H1 (cell line): ENCODE results near the gene TMC3. TPM values are rescaled to one million over a fixed set of nuclear protein-coding genes. Genes with fewer than 3 reads are reported as not detected.

Experiments
- GTF2F1 ChIP-seq: IDR thresholded peaks from 2 replicates; pipeline ENCODE4 v1.6.1; 2012; ENCODE audit warnings: low read depth, low read length, improper control_type of control experiment, borderline replicate concordance
- POU5F1 ChIP-seq: IDR thresholded peaks from 2 replicates; pipeline ENCODE4 v1.6.1; 2011; ENCODE audit warnings: low read depth, mild to moderate bottlenecking, low read length, moderate library complexity
- SAP30 ChIP-seq: fragments of 300-600 bp; sonication (generic); IDR thresholded peaks from 2 replicates; pipeline ENCODE4 v1.7.1; 2012; ENCODE audit warnings: low read length, moderate library complexity, mild to moderate bottlenecking, inconsistent platforms; ENCODE audit not compliant: insufficient read depth, insufficient replicate concordance
- SIN3A ChIP-seq, 2 experiments: IDR thresholded peaks in 1 of 2; conservative IDR thresholded peaks in 1 of 2; 2 replicates each; pipeline ENCODE4 v1.6.1; 2011 to 2012; ENCODE audit warnings: low read length in 2 of 2, improper control_type of control experiment in 1 of 2, low read depth in 1 of 2, mild to moderate bottlenecking in 1 of 2
- SP4 ChIP-seq: IDR thresholded peaks from 2 replicates; pipeline ENCODE4 v1.6.1; 2012; ENCODE audit warnings: low read length, inconsistent platforms
- TAF7 ChIP-seq: optimal IDR thresholded peaks from 2 replicates; pipeline ENCODE3; 2011; ENCODE audit warnings: low read depth, mild to moderate bottlenecking, inconsistent platforms, low read length, moderate library complexity, borderline replicate concordance
- TBP ChIP-seq: IDR thresholded peaks from 2 replicates; pipeline ENCODE4 v1.6.1; 2011; ENCODE audit warnings: low read depth, low read length, improper control_type of control experiment
- ZNF274 ChIP-seq: IDR thresholded peaks from 2 replicates; pipeline ENCODE4 v1.7.0; 2012; ENCODE audit warnings: low read length, borderline replicate concordance; ENCODE audit errors: extremely low read depth
- polyA plus RNA-seq, 7 experiments: library from polyadenylated mRNA; depleted of rRNA in 3 of 7; stranded (reverse) in 5 of 7; unstranded in 2 of 7; fragments of >200 nt in 5 of 7; fragments of 200-250 nt in 2 of 7; gene quantifications; 1 replicate in 5 of 7; 2 replicates in 1 of 7; 4 replicates in 1 of 7; pipeline versions ENCODE4 v1.2.1 to v1.2.3, GENCODE V29; 2011 to 2013; ENCODE audit warnings: missing spikeins in 2 of 7, mixed read lengths in 2 of 7
- total RNA-seq: library from RNA; stranded (reverse); fragmentation: NEBNext Ultra II Directional; extraction: Animal tissue kit (Norgen Biotek cat#: 25700); gene quantifications from 2 replicates; pipeline ENCODE4 v1.2.1, GENCODE V29; 2021

TMC3 gene
- total and polyA plus RNA-seq, 2 of the 8 experiments (the other 6 are each of a cell fraction or from before 2014, with no cell fraction given), result not detected

DNA sequence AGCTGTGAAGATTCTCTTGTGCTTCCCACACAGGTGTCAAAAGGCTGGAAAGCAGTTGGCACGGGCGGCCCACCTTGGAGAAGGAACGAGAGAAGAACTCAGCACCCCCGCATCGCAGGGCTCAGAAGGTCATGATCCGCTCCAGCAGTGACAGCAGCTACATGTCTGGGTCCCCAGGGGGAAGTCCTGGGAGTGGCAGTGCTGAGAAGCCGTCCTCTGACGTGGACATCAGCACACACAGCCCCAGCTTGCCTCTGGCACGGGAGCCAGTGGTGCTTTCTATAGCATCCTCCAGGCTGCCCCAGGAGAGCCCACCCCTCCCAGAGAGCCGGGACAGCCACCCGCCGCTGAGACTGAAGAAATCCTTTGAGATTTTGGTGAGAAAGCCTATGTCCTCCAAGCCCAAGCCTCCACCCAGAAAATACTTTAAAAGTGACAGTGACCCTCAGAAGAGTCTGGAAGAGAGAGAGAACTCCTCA is 81.5 kb downstream of the TMC3 start (continued):
- TF ChIP-seq TAF7, result no peak
- no peak for TF ChIP-seq SP4
- TF ChIP-seq SIN3A (conservative IDR thresholded peaks at IDR 0.05 in 1 of 2, IDR thresholded peaks at IDR 0.05 in 1 of 2; ENCODE audit: low read depth in 1 of 2, low read length in 2 of 2), result no peak
- TF ChIP-seq SAP30, result no peak
- TF ChIP-seq ZNF274, result no peak
- no peak for TF ChIP-seq POU5F1
- TF ChIP-seq TBP, result no peak
- TF ChIP-seq GTF2F1, result no peak
- TF ChIP-seq, all 59 proteins: peak for 0
